Neural progenitor cell (in vitro differentiated cells): Measurements from ENCODE around the gene OR51E1.

Source experiments
- CTCF ChIP-seq: fragments of 200-600 bp; sonication (generic); IDR thresholded peaks from 2 replicates; pipeline ENCODE4 v1.5.1; 2017; ENCODE audit warnings: antibody characterized with exemption, mild to moderate bottlenecking
- EZH2 ChIP-seq: fragments of 200-600 bp; sonication (generic); IDR thresholded peaks from 2 replicates; pipeline ENCODE4 v1.6.1; 2017; ENCODE audit warnings: antibody characterized with exemption, mild to moderate bottlenecking, moderate library complexity
- EZH2phosphoT487 ChIP-seq: fragments of 200-600 bp; sonication (generic); IDR thresholded peaks from 2 replicates; pipeline ENCODE4 v1.6.1; 2017; ENCODE audit warnings: antibody characterized with exemption

- TF ChIP-seq CTCF (peak; percentile 18), EZH2phosphoT487 (no peak), EZH2 (no peak)
Observed at GRCh38 chr11:4607781-4608666, 35.8 kb upstream of the OR51E1 start, which contains the start of gene TRIM68.
